HepG2 (cell line): ENCODE measurements around the gene STK11. TPM values are rescaled to one million over a fixed set of nuclear protein-coding genes. Genes with fewer than 3 reads are reported as not detected.

Source experiments
- BCL6 ChIP-seq: IDR thresholded peaks from 2 replicates; pipeline ENCODE4 v1.6.1; 2016; ENCODE audit warnings: missing genetic modification reagents, missing compliant biosample characterization
- DPF2 ChIP-seq: sonication (generic); formaldehyde crosslinking; IDR thresholded peaks from 2 replicates; pipeline ENCODE4 v1.4.0; 2020; ENCODE audit warnings: mild to moderate bottlenecking, low read depth, missing genetic modification reagents, borderline replicate concordance
- HDAC1 ChIP-seq: sonication (generic); formaldehyde crosslinking; IDR thresholded peaks from 2 replicates; pipeline ENCODE4 v1.5.1; 2020; ENCODE audit warnings: mild to moderate bottlenecking, missing genetic modification reagents
- NAIF1 ChIP-seq: sonication (generic); formaldehyde crosslinking; IDR thresholded peaks from 2 replicates; pipeline ENCODE4 v1.5.0; 2020; ENCODE audit warnings: mild to moderate bottlenecking, missing genetic modification reagents, borderline replicate concordance
- NCOA2 ChIP-seq: sonication (generic); formaldehyde crosslinking; IDR thresholded peaks from 2 replicates; pipeline ENCODE4 v1.8.0; 2022; ENCODE audit warnings: inconsistent platforms
- NFE2L1 ChIP-seq: sonication (generic); formaldehyde crosslinking; IDR thresholded peaks from 2 replicates; pipeline ENCODE4 v1.4.0; 2020; ENCODE audit warnings: missing genetic modification reagents, mild to moderate bottlenecking, borderline replicate concordance
- RBM22 ChIP-seq: fragments of 200-400 bp; formaldehyde crosslinking; optimal IDR thresholded peaks from 2 replicates; pipeline ENCODE3; 2017; ENCODE audit warnings: mild to moderate bottlenecking, low read length, moderate library complexity
- SP4 ChIP-seq: sonication (generic); formaldehyde crosslinking; IDR thresholded peaks from 2 replicates; pipeline ENCODE4 v1.8.1; 2023; ENCODE audit warnings: mild to moderate bottlenecking, missing genetic modification reagents
- SRSF4 ChIP-seq: fragments of 200-400 bp; formaldehyde crosslinking; IDR thresholded peaks from one replicate; pipeline ENCODE4 v1.6.1; 2018; ENCODE audit warnings: mild to moderate bottlenecking, low read depth, low read length, moderate library complexity; ENCODE audit not compliant: poor library complexity, severe bottlenecking
- TBX2 ChIP-seq: sonication (generic); formaldehyde crosslinking; IDR thresholded peaks from 2 replicates; pipeline ENCODE4 v1.5.0; 2020; ENCODE audit warnings: missing genetic modification reagents, mild to moderate bottlenecking, borderline replicate concordance
- THAP7 ChIP-seq: sonication (generic); formaldehyde crosslinking; IDR thresholded peaks from 2 replicates; pipeline ENCODE4 v1.8.1; 2023; ENCODE audit warnings: mild to moderate bottlenecking, missing genetic modification reagents
- YEATS2 ChIP-seq: sonication (generic); formaldehyde crosslinking; IDR thresholded peaks from 2 replicates; pipeline ENCODE4 v1.4.0; 2020; ENCODE audit warnings: missing genetic modification reagents, borderline replicate concordance
- ZMYM4 ChIP-seq: sonication (generic); formaldehyde crosslinking; IDR thresholded peaks from 2 replicates; pipeline ENCODE4 v1.8.1; 2023; ENCODE audit warnings: mild to moderate bottlenecking, missing genetic modification reagents
- ZNF260 ChIP-seq: sonication (generic); formaldehyde crosslinking; IDR thresholded peaks from 2 replicates; pipeline ENCODE4 v1.4.0; 2020; ENCODE audit warnings: missing genetic modification reagents, low read depth, mild to moderate bottlenecking, borderline replicate concordance
- ZNF558 ChIP-seq: sonication (generic); formaldehyde crosslinking; IDR thresholded peaks from 2 replicates; pipeline ENCODE4 v1.9.0; 2022; ENCODE audit warnings: mild to moderate bottlenecking, missing genetic modification reagents, borderline replicate concordance
- polyA plus RNA-seq, 8 experiments: library from polyadenylated mRNA; depleted of rRNA in 3 of 8; stranded (reverse) in 7 of 8; unstranded in 1 of 8; fragments of >200 nt; fragmentation: Illumina TruSeq in 4 of 8; extraction: Trizol in 4 of 8; gene quantifications; 2 replicates each; pipeline versions ENCODE4 v1.2.1 to v1.2.3, GENCODE V29; 2011 to 2016; ENCODE audit warnings: low read depth in 4 of 8, missing spikeins in 1 of 8, mixed read lengths in 1 of 8; ENCODE audit not compliant: insufficient read depth in 1 of 8
- total RNA-seq, 5 experiments: library from RNA; depleted of rRNA; stranded (reverse); fragments of >200 nt; fragmentation: Illumina TruSeq; extraction: Trizol; gene quantifications; 2 replicates each; pipeline ENCODE4 v1.2.3, GENCODE V29; 2016; ENCODE audit warnings: low read depth in 1 of 5
- TF ChIP-seq, protein P1 (sequence below): sonication (generic); formaldehyde crosslinking; IDR thresholded peaks from 2 replicates; pipeline ENCODE4 v1.4.0; 2020; ENCODE audit warnings: mild to moderate bottlenecking, missing genetic modification reagents, borderline replicate concordance
- TF ChIP-seq, protein P2 (sequence below): sonication (generic); formaldehyde crosslinking; IDR thresholded peaks from 2 replicates; pipeline ENCODE4 v1.5.1; 2020; ENCODE audit warnings: missing genetic modification reagents, mild to moderate bottlenecking, borderline replicate concordance
- TF ChIP-seq, protein P3 (sequence below): sonication (generic); formaldehyde crosslinking; IDR thresholded peaks from 2 replicates; pipeline ENCODE4 v1.9.0; 2021; ENCODE audit warnings: missing genetic modification reagents, borderline replicate concordance

STK11 gene
- total and polyA plus RNA-seq, 2 of the 13 experiments (the other 11 are each of a cell fraction or from before 2014, with no cell fraction given) = 27.5 to 43.6 TPM

- TF ChIP-seq, protein P1, sequence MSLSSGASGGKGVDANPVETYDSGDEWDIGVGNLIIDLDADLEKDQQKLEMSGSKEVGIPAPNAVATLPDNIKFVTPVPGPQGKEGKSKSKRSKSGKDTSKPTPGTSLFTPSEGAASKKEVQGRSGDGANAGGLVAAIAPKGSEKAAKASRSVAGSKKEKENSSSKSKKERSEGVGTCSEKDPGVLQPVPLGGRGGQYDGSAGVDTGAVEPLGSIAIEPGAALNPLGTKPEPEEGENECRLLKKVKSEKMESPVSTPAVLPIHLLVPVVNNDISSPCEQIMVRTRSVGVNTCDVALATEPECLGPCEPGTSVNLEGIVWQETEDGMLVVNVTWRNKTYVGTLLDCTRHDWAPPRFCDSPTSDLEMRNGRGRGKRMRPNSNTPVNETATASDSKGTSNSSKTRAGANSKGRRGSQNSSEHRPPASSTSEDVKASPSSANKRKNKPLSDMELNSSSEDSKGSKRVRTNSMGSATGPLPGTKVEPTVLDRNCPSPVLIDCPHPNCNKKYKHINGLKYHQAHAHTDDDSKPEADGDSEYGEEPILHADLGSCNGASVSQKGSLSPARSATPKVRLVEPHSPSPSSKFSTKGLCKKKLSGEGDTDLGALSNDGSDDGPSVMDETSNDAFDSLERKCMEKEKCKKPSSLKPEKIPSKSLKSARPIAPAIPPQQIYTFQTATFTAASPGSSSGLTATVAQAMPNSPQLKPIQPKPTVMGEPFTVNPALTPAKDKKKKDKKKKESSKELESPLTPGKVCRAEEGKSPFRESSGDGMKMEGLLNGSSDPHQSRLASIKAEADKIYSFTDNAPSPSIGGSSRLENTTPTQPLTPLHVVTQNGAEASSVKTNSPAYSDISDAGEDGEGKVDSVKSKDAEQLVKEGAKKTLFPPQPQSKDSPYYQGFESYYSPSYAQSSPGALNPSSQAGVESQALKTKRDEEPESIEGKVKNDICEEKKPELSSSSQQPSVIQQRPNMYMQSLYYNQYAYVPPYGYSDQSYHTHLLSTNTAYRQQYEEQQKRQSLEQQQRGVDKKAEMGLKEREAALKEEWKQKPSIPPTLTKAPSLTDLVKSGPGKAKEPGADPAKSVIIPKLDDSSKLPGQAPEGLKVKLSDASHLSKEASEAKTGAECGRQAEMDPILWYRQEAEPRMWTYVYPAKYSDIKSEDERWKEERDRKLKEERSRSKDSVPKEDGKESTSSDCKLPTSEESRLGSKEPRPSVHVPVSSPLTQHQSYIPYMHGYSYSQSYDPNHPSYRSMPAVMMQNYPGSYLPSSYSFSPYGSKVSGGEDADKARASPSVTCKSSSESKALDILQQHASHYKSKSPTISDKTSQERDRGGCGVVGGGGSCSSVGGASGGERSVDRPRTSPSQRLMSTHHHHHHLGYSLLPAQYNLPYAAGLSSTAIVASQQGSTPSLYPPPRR = peak; percentile 66; the same call in 1 of the 2 replicates
- no peak for TF ChIP-seq NCOA2 (CRISPR knock-in tag)
- TF ChIP-seq, protein P2, sequence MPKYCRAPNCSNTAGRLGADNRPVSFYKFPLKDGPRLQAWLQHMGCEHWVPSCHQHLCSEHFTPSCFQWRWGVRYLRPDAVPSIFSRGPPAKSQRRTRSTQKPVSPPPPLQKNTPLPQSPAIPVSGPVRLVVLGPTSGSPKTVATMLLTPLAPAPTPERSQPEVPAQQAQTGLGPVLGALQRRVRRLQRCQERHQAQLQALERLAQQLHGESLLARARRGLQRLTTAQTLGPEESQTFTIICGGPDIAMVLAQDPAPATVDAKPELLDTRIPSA (CRISPR knock-in tag) = no peak
- TF ChIP-seq ZNF260 (CRISPR knock-in tag) = no peak
- TF ChIP-seq DPF2 (CRISPR knock-in tag) = no peak
- peak; percentile 63 for TF ChIP-seq BCL6 (CRISPR knock-in tag)
- TF ChIP-seq THAP7 = no peak
- peak; percentile 83 for TF ChIP-seq RBM22
- peak; percentile 46; the same call in 1 of the 2 replicates for TF ChIP-seq HDAC1 (CRISPR knock-in tag)
- TF ChIP-seq SRSF4 = no peak
- TF ChIP-seq ZMYM4 (CRISPR knock-in tag) = 0 out of 2 replicates have a peak, but pooled peaks have one; percentile 3
- no peak for TF ChIP-seq YEATS2 (CRISPR knock-in tag)
- TF ChIP-seq TBX2 (CRISPR knock-in tag) = peak; percentile 29; the same call in 1 of the 2 replicates
- peak; percentile 75 for TF ChIP-seq SP4 (CRISPR knock-in tag)
- TF ChIP-seq ZNF558 = no peak
- TF ChIP-seq, protein P3, sequence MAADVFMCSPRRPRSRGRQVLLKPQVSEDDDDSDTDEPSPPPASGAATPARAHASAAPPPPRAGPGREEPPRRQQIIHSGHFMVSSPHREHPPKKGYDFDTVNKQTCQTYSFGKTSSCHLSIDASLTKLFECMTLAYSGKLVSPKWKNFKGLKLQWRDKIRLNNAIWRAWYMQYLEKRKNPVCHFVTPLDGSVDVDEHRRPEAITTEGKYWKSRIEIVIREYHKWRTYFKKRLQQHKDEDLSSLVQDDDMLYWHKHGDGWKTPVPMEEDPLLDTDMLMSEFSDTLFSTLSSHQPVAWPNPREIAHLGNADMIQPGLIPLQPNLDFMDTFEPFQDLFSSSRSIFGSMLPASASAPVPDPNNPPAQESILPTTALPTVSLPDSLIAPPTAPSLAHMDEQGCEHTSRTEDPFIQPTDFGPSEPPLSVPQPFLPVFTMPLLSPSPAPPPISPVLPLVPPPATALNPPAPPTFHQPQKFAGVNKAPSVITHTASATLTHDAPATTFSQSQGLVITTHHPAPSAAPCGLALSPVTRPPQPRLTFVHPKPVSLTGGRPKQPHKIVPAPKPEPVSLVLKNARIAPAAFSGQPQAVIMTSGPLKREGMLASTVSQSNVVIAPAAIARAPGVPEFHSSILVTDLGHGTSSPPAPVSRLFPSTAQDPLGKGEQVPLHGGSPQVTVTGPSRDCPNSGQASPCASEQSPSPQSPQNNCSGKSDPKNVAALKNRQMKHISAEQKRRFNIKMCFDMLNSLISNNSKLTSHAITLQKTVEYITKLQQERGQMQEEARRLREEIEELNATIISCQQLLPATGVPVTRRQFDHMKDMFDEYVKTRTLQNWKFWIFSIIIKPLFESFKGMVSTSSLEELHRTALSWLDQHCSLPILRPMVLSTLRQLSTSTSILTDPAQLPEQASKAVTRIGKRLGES = no peak
- TF ChIP-seq NFE2L1 (CRISPR knock-in tag) = no peak
- TF ChIP-seq NAIF1 (CRISPR knock-in tag) = no peak
Observed at GRCh38 chr19:1252221-1252820, 46.7 kb downstream of the STK11 start (continued).
